GM23248 (cell line): Measurements from ENCODE around the gene OSBPL5.

Experiments used
- EZH2 ChIP-seq: fragments of 200-600 bp; sonication (generic); IDR thresholded peaks from 2 replicates; pipeline ENCODE4 v1.6.1; 2018; ENCODE audit warnings: antibody characterized with exemption, mild to moderate bottlenecking; ENCODE audit not compliant: insufficient read depth, poor library complexity, severe bottlenecking
- EZH2phosphoT487 ChIP-seq: fragments of 200-600 bp; sonication (generic); IDR thresholded peaks from 2 replicates; pipeline ENCODE4 v1.6.1; 2018; ENCODE audit warnings: antibody characterized with exemption, moderate library complexity, mild to moderate bottlenecking, low read depth; ENCODE audit not compliant: insufficient read depth

DNA sequence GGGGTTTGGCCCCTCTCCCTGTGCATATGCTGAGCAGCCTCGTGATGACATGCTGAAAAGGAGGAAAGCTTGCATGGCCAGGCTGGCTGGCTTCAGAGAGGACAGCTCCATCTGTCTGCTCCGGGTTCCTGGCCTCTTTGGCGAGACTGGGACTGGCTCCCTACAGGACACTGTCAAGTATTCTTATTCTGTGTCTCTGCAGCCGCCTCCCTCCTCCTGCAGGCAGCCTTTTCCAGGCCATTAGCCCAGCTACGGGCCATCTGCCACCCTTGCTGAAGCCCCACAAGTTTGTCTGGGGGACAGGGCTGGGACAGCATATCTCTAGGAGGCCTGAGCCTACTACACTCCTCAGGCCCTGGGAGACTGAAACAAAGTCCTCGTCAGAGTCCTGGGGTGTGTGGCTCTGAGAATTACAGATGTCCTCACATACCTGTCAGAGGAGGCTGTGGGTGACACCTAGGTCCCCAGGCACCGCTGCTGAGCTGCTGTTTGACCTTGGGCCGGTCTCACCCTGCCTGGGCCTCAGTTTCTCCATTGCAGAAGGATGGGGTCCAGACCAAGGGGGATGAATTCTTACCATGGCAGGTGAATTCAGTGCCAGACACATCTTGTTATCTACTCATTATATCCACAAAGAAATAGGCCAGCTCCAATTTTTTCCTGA is 42.5 kb upstream of the OSBPL5 start:
- TF ChIP-seq EZH2 (no peak), EZH2phosphoT487 (no peak)
